Activated CD4-positive, alpha-beta T cell treated with anti-CD3 and anti-CD28 coated beads for 36 hours (primary cell): ENCODE results near the gene TMEM231. TPM values are rescaled to one million over a fixed set of nuclear protein-coding genes. Genes with fewer than 3 reads are reported as not detected.
"Not testable (repeated sequence)": the region's sequence is repeated elsewhere in the genome, so short reads cannot be mapped to it uniquely, and the experiment has no call there.

Source experiments
- ATAC-seq: fragments of 200-7000 bp; cut with Tn5 transposase; one replicate; pipeline ENCODE4 v1.10.0; 2021; ENCODE audit warnings: mild to moderate bottlenecking, moderate library complexity
- CTCF ChIA-PET: fragments of 350-600 bp; sonication (Branson Sonifier 250); formaldehyde crosslinking; loops from one replicate; lab custom pipeline; 2021; ENCODE audit warnings: antibody characterized with exemption; lab: Charles Lee
- POLR2A ChIA-PET: fragments of 350-600 bp; sonication (Branson Sonifier 250); formaldehyde crosslinking; loops from one replicate; lab custom pipeline; 2021; ENCODE audit warnings: antibody characterized with exemption, inconsistent platforms; lab: Charles Lee
- DNase-seq: peaks from one replicate; pipeline ENCODE4 v3.0.0-alpha.2; 2020
- H3K27ac Mint-ChIP-seq: one replicate; pipeline ENCODE4 v1.8.0; 2021; ENCODE audit warnings: mixed read lengths
- H3K27me3 Mint-ChIP-seq: one replicate; pipeline ENCODE4 v1.8.0; 2021; ENCODE audit warnings: mixed read lengths
- H3K36me3 Mint-ChIP-seq: one replicate; pipeline ENCODE4 v1.8.0; 2021; ENCODE audit warnings: low read depth, mixed read lengths
- H3K4me1 Mint-ChIP-seq: one replicate; pipeline ENCODE4 v1.8.0; 2021; ENCODE audit warnings: mixed read lengths
- H3K4me3 Mint-ChIP-seq: one replicate; pipeline ENCODE4 v1.8.0; 2021; ENCODE audit warnings: mild to moderate bottlenecking, moderate library complexity, mixed read lengths
- H3K9me3 Mint-ChIP-seq: one replicate; pipeline ENCODE4 v1.8.0; 2021; ENCODE audit warnings: low read depth, mixed read lengths
- intact Hi-C, 2 experiments: fragments of 100-400 bp; cut with DNase I in 1 of 2; cut with micrococcal nuclease in 1 of 2; formaldehyde crosslinking; loops; one replicate each; pipeline versions ENCODE4 v1.14.2 to v1.15.1; 2022 to 2024; cut with DNase I, micrococcal nuclease
- total RNA-seq, 2 experiments: library from RNA; stranded (reverse); gene quantifications; one replicate each; pipeline ENCODE4 v1.2.3, GENCODE V29; 2021

TMEM231 gene
- total RNA-seq, 2 experiments from 2014 or later, result 3.6 to 4.1 TPM

GRCh38 chr16:75532142-75532765 lies 23.8 kb downstream of the TMEM231 start:
- DNase-seq (no peak), ATAC-seq (no peak)
- no peaks in the 10 kb centered on the region for H3K36me3 Mint-ChIP-seq
- H3K4me1 Mint-ChIP-seq, result no peaks in the 10 kb centered on the region
- H3K9me3 Mint-ChIP-seq, result no peaks in the 10 kb centered on the region
- POLR2A ChIA-PET, result no interaction called here
- no peaks in the 10 kb centered on the region for H3K27me3 Mint-ChIP-seq
- H3K4me3 Mint-ChIP-seq, result no peak overlapping the region
- no peak overlapping the region for H3K27ac Mint-ChIP-seq
- intact Hi-C loops, result no loop called here
- CTCF ChIA-PET, result interaction anchor here (0.6 to 1.7 kb wide), 4 partner anchors 11 to 52 kb away, joined by 3 to 4 read pairs (median 3); no protein-coding TSS in a partner anchor

- Mint-ChIP-seq H3K27ac (no peak overlapping the region), H3K36me3 (no peaks in the 10 kb centered on the region), H3K27me3 (no peaks in the 10 kb centered on the region), H3K4me3 (no peak overlapping the region), H3K9me3 (no peaks in the 10 kb centered on the region), H3K4me1 (no peaks in the 10 kb centered on the region)
- POLR2A ChIA-PET, result no interaction called here
- ATAC-seq, result no peak
- DNase-seq, result no peak
- CTCF ChIA-PET, result interaction anchor here (0.5 kb wide), 1 partner anchor 20 kb away, joined by 3 read pairs; no protein-coding TSS in a partner anchor
- intact Hi-C loops, result no loop called here
Measured at GRCh38 chr16:75529959-75530358, 26.1 kb downstream of the TMEM231 start.

- intact Hi-C loops, result no loop called here
- Mint-ChIP-seq H3K27ac (no peak overlapping the region), H3K4me3 (no peak overlapping the region), H3K27me3 (no peaks in the 10 kb centered on the region), H3K4me1 (no peaks in the 10 kb centered on the region), H3K36me3 (no peaks in the 10 kb centered on the region), H3K9me3 (no peaks in the 10 kb centered on the region)
- ChIA-PET CTCF (interaction anchor here (0.5 to 0.7 kb wide), 2 partner anchors 13 to 20 kb away, joined by 3 to 4 read pairs; no protein-coding TSS in a partner anchor), POLR2A (no interaction called here)
- DNase-seq, result no peak
- no peak for ATAC-seq
Measured at GRCh38 chr16:75529056-75529905, 26.8 kb downstream of the TMEM231 start.

GRCh38 chr16:75527825-75528299 lies 28.2 kb downstream of the TMEM231 start:
- no peaks in the 10 kb centered on the region for H3K4me1 Mint-ChIP-seq
- no peaks in the 10 kb centered on the region for H3K9me3 Mint-ChIP-seq
- ChIA-PET POLR2A (no interaction called here), CTCF (no interaction called here)
- ATAC-seq (no peak), DNase-seq (no peak)
- no peaks in the 10 kb centered on the region for H3K27me3 Mint-ChIP-seq
- intact Hi-C loops, result no loop called here
- no peaks in the 10 kb centered on the region for H3K36me3 Mint-ChIP-seq
- H3K4me3 Mint-ChIP-seq, result no peak overlapping the region
- H3K27ac Mint-ChIP-seq, result no peak overlapping the region

- no peak for DNase-seq
- no peak for ATAC-seq
- no peaks in the 10 kb centered on the region for H3K27me3 Mint-ChIP-seq
- intact Hi-C loops, result no loop called here
- POLR2A ChIA-PET, result no interaction called here
- no peak overlapping the region for H3K4me3 Mint-ChIP-seq
- H3K27ac Mint-ChIP-seq, result no peak overlapping the region
- no peaks in the 10 kb centered on the region for H3K4me1 Mint-ChIP-seq
- CTCF ChIA-PET, result no interaction called here
- no peaks in the 10 kb centered on the region for H3K9me3 Mint-ChIP-seq
- H3K36me3 Mint-ChIP-seq, result no peaks in the 10 kb centered on the region
Measured at GRCh38 chr16:75526032-75526790, 29.8 kb downstream of the TMEM231 start.

GRCh38 chr16:75519175-75519574 lies 36.9 kb downstream of the TMEM231 start:
- Mint-ChIP-seq H3K4me1 (peaks cover 7% of the 10 kb centered on the region), H3K4me3 (no peak overlapping the region), H3K9me3 (no peaks in the 10 kb centered on the region), H3K36me3 (no peaks in the 10 kb centered on the region), H3K27me3 (no peaks in the 10 kb centered on the region), H3K27ac (no peak overlapping the region)
- DNase-seq, result no peak
- intact Hi-C loops, result loop anchor here in 1 of 2 experiments (5.0 kb wide), 1 partner anchor 1673 kb away; the partner anchor contains the start of gene MON1B
- no peak for ATAC-seq
- CTCF ChIA-PET, result interaction anchor here (0.8 to 1.2 kb wide), 4 partner anchors 28 to 424 kb away, joined by 3 to 4 read pairs (median 3); no protein-coding TSS in a partner anchor
- POLR2A ChIA-PET, result interaction anchor here (0.6 kb wide), 1 partner anchor 42 kb away, joined by 3 read pairs; no protein-coding TSS in a partner anchor

GRCh38 chr16:75516189-75516966 lies 39.7 kb downstream of the TMEM231 start:
- ATAC-seq (peak; percentile 26), DNase-seq (peak; percentile 55)
- not testable (repeated sequence) for H3K27ac Mint-ChIP-seq, H3K4me1 Mint-ChIP-seq, H3K27me3 Mint-ChIP-seq, H3K36me3 Mint-ChIP-seq, H3K9me3 Mint-ChIP-seq
- peak overlapping the region; percentile 87 for H3K4me3 Mint-ChIP-seq
- intact Hi-C loops, result loop anchor here (2.0 to 5.0 kb wide), 4 partner anchors 50 to 1676 kb away; partner anchors contain the start of genes GABARAPL2 (in 1 of the 2) and MON1B (in 1 of the 2)
- ChIA-PET CTCF (interaction anchor here (0.6 to 2.9 kb wide), 16 partner anchors 8 to 248 kb away, joined by 3 to 13 read pairs (median 5); partner anchors contain the start of genes ADAT1 and GABARAPL2), POLR2A (interaction anchor here (1.2 kb wide), 2 partner anchors 49 to 131 kb away, joined by 3 to 4 read pairs; partner anchors contain the start of genes KARS1 and TERF2IP)

- Mint-ChIP-seq H3K9me3 (no peaks in the 10 kb centered on the region), H3K36me3 (no peaks in the 10 kb centered on the region), H3K27me3 (no peaks in the 10 kb centered on the region), H3K4me3 (no peak overlapping the region), H3K27ac (no peak overlapping the region), H3K4me1 (peaks cover 7% of the 10 kb centered on the region)
- DNase-seq (no peak), ATAC-seq (no peak)
- ChIA-PET POLR2A (no interaction called here), CTCF (no interaction called here)
- intact Hi-C loops, result no loop called here
Measured at GRCh38 chr16:75514296-75514695, 41.8 kb downstream of the TMEM231 start.

- ChIA-PET CTCF (interaction anchor here (0.7 kb wide), 1 partner anchor 62 kb away, joined by 3 read pairs; no protein-coding TSS in a partner anchor), POLR2A (no interaction called here)
- DNase-seq, result no peak
- ATAC-seq, result no peak
- intact Hi-C loops, result no loop called here
- Mint-ChIP-seq H3K4me1 (peaks cover 7% of the 10 kb centered on the region), H3K27me3 (peaks cover 7% of the 10 kb centered on the region), H3K4me3 (no peak overlapping the region), H3K36me3 (no peaks in the 10 kb centered on the region), H3K9me3 (no peaks in the 10 kb centered on the region), H3K27ac (no peak overlapping the region)
Measured at GRCh38 chr16:75506574-75506973, 49.5 kb downstream of the TMEM231 start.

- ChIA-PET POLR2A (no interaction called here), CTCF (interaction anchor here (0.7 kb wide), 1 partner anchor 61 kb away, joined by 3 read pairs; no protein-coding TSS in a partner anchor)
- ATAC-seq (no peak), DNase-seq (no peak)
- H3K27me3 Mint-ChIP-seq, result peaks cover 7% of the 10 kb centered on the region
- no peak overlapping the region for H3K27ac Mint-ChIP-seq
- no peaks in the 10 kb centered on the region for H3K36me3 Mint-ChIP-seq
- peaks cover 7% of the 10 kb centered on the region for H3K4me1 Mint-ChIP-seq
- intact Hi-C loops, result no loop called here
- no peaks in the 10 kb centered on the region for H3K9me3 Mint-ChIP-seq
- H3K4me3 Mint-ChIP-seq, result no peak overlapping the region
Measured at GRCh38 chr16:75506107-75506506, 49.9 kb downstream of the TMEM231 start.
